AG10803 (cell line): ENCODE results near the gene TRMT2A.

ENCODE experiments used
- DNase-seq: peaks from one replicate; pipeline ENCODE4 v3.0.0; 2010; ENCODE audit warnings: low read depth
- H3K4me3 ChIP-seq: 2 replicates; pipeline ENCODE4 v1.5.1; 2011; ENCODE audit warnings: mild to moderate bottlenecking, low read length, control low read depth
- TF ChIP-seq, protein P1 (sequence below): conservative IDR thresholded peaks from 2 replicates; pipeline ENCODE4 v1.5.1; 2011; ENCODE audit warnings: mild to moderate bottlenecking, low read length, control low read depth, inconsistent platforms

TRMT2A gene

DNA sequence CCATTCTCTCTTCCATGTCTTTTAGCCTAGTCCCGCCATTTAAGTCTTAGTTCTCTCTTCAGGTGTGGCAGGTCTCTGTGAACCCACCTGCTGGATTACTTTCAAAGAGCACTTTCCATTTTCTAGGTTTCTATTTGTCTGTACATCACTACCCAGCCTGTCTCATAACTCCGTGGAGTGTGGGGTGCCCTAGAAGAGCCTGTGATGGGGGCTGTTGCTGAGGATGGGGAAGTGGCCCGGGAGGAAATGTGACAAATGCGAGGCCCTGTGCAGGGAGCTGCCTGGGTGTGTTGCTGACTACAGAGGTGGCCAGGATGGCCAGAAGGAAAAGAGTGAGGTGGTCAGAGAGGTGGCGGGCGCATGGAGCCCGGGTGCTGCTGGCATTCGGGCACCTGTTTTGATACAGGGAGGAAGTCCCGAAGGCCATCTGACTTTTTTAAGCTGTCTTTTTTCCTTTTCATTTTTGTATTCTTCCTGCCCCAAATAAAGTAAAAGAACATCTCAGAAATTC lies 26.2 kb downstream of the TRMT2A start:
- H3K4me3 ChIP-seq: no peak overlapping the region
- no peak for DNase-seq
- TF ChIP-seq, protein P1, sequence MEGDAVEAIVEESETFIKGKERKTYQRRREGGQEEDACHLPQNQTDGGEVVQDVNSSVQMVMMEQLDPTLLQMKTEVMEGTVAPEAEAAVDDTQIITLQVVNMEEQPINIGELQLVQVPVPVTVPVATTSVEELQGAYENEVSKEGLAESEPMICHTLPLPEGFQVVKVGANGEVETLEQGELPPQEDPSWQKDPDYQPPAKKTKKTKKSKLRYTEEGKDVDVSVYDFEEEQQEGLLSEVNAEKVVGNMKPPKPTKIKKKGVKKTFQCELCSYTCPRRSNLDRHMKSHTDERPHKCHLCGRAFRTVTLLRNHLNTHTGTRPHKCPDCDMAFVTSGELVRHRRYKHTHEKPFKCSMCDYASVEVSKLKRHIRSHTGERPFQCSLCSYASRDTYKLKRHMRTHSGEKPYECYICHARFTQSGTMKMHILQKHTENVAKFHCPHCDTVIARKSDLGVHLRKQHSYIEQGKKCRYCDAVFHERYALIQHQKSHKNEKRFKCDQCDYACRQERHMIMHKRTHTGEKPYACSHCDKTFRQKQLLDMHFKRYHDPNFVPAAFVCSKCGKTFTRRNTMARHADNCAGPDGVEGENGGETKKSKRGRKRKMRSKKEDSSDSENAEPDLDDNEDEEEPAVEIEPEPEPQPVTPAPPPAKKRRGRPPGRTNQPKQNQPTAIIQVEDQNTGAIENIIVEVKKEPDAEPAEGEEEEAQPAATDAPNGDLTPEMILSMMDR: no peak

DNA sequence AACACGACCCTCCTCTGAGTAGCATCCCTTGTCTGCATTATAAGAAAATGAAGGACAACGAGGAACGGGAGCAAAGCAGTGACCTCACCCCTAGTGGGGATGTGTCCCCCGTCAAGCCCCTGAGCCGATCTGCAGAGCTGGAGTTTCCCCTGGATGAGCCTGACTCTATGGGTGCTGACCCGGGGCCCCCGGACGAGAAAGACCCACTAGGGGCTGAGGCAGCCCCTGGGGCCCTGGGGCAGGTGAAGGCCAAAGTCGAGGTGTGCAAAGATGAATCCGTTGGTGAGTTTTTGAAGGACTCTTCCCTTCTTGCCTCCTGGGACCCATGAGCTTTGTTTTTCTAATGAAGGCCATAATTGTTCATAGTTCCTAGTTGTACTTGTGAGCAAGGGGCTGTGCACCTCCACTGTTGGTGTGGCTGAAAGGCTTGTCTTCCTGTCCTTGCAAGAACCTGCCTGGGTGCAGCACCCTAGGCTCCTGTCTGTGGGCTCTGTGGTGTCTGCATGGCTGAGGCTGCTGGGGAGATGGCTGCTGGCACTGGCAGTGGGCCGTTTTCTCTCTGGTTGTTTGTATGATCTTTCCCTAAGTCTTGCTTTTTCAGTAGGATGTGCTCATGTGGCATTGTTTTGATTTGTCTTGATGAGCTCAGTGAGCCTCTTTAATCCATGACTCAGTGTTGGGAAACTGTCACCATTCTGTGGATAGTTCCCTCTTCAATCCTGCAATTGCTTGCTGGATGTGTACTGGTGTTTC lies 26.9 kb downstream of the TRMT2A start:
- peak; percentile 52 for DNase-seq
- no peak overlapping the region for H3K4me3 ChIP-seq
- TF ChIP-seq, protein P1: no peak

DNA sequence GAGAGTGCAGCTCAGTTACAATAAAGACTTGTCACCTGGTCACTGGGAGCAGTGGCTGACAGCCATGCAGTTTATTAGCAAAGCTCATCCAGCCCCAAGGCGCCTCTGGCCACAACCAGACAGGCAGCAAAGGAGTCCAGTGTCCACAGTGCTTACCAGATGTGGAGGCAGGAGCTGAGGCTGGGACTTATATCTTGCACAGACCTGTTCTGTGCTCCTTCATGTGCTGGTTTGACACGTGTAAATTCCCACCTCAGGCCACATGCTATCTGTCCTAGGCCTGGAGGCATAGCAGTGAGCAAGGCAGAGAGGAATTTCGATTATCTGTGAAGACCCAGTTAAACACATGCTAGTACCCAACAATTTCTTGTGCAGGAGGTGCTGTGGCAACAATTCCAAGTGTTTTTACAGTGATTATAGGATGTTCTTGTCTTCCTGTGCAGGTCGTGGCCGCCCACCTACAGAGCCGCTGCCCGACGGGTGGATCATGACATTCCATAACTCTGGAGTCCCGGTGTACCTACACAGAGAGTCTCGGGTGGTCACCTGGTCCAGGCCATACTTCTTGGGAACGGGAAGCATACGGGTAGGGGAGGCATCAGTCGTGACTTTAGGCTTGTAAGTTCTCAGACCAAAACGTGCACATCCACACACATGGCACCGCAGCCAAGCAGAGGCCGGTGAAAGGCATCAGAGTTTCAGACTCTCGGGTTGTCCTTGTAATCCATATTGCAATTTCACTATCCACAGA lies 27.6 kb downstream of the TRMT2A start:
- TF ChIP-seq, protein P1: no peak
- no peak overlapping the region for H3K4me3 ChIP-seq
- DNase-seq: no peak

DNA sequence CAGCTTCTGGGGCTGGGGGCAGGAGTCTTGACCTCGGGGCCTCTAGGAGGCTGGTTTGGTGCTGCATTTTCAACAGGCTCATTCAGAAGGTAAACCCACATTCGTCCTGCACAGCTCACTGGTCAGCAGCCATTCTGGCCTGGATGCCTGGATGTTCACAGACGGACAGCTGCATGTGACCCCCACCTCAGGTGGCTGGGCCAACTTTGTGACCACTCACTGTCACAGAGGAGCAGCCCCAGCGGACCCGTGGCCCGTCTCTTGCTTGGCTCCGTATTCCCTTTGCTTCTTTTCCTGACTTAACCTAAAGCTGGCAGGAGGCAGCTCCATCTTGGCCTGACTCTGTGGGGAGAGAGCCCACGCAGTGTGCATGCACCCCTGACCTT lies 28.8 kb downstream of the TRMT2A start:
- no peak for DNase-seq
- no peak overlapping the region for H3K4me3 ChIP-seq
- TF ChIP-seq, protein P1: no peak

DNA sequence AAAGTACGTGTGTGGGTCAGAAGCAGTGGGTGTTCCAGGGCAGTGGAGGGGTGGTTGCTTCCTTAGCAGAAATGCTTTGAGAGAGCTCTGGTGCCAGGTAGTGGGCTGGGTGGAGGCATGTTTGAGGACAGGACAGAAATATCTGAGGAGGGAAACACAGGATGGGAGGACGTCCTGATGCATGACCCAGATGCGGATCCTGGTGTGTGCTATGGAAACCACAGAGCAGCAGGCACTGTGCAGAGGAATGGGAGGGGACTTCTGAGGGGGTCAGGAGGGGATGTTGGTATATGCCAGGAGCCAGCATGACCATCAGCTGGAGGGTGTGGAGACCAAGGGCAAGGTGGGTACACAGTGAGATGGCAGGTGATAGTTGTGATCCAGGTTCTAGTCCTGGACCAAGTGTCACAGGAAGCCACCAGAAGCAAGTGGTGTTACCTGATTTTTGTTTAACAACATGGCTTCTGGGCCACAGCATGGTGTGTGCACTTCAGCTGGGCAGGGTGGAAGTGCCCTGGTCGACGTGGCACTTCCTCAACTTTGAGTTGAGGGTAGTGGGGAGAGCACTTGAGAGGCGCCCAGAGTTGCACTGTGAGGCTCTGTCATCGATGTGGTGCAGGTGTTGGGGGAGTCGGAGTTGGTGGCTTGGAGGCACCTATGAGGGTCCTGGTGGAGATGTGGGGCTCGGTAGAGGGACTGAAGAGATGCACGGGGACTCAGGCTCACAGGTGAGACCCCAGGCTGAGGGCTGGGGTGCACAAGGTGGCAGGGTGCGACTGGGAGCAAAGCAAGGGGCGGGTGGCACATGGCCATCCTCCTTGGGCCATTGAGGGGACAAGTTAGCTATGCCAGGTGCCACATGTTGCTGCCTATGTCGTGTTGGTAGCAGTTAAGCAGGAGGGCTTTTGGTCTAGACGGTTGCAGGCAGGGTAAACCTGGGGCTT lies 29.4 kb downstream of the TRMT2A start:
- no peak for DNase-seq
- no peak overlapping the region for H3K4me3 ChIP-seq
- TF ChIP-seq, protein P1: no peak

DNA sequence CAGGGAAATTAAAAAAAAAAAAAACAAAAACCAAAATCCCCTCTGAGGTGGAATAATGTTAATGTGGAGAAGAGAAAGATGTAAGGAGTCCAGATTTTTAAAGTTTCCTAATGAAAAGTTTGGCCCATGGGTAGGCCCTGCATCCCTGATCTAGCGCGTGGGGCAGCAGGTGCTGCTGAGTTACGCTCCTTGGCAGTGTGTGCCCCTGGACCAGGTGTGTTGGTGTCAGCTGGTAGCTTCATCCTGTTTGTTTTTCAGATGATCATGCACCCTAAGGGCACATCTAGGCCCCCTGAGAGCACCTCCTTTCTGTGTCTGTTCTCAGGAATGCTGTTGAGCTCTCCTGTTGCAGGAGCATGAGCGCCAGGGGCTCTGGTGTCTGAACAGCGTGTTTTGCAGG lies 30.3 kb downstream of the TRMT2A start:
- DNase-seq: no peak
- TF ChIP-seq, protein P1: no peak
- H3K4me3 ChIP-seq: no peak overlapping the region
